HG03039 (cell line): ENCODE data around the gene LAMTOR2.
"Not testable (repeated sequence)": the region's sequence is repeated elsewhere in the genome, so short reads cannot be mapped to it uniquely, and the experiment has no call there.

Experiments used
- ATAC-seq: cut with Tn5 transposase; IDR thresholded peaks from one replicate; pipeline ENCODE4 v1.9.1; 2021; ENCODE audit warnings: mild to moderate bottlenecking, moderate library complexity; ENCODE audit not compliant: unreplicated experiment

LAMTOR2 gene

DNA sequence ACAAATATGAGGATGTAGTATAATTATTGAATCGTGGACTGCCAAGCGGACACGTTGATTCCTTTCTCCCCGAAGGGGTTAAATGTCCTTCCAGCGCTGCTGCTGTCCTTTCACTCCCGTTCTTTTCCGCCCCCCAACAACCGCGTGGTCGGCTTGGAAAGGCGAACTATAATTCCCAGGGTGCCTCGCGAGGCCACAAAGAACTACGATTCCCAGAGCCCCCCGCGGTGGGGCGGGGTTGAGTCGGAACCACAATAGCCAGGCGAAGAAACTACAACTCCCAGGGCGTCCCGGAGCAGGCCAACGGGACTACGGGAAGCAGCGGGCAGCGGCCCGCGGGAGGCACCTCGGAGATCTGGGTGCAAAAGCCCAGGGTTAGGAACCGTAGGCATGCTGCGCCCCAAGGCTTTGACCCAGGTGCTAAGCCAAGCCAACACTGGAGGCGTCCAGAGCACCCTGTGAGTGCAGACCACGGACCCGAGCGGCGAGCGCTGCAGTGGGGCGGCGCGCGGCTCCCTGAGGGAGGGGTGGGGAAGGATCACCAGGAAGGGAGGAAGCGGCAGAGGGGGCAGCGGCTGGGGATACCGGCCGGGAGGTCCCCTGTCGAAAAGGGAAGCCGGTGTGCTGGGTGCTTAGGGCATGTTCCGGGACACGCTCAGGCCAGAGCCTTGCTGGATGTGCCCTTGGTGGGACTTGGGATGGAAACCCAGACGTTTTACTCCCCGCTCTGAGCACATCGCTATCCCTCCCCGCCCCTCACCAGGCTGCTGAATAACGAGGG, at the start of gene LAMTOR2:
Gene LAMTOR2, plus strand, starts transcription at position 283 of the 781 bp plus-strand sequence. Its CDS starts 108 bp downstream, at position 391.
- ATAC-seq: peak; percentile 65

DNA sequence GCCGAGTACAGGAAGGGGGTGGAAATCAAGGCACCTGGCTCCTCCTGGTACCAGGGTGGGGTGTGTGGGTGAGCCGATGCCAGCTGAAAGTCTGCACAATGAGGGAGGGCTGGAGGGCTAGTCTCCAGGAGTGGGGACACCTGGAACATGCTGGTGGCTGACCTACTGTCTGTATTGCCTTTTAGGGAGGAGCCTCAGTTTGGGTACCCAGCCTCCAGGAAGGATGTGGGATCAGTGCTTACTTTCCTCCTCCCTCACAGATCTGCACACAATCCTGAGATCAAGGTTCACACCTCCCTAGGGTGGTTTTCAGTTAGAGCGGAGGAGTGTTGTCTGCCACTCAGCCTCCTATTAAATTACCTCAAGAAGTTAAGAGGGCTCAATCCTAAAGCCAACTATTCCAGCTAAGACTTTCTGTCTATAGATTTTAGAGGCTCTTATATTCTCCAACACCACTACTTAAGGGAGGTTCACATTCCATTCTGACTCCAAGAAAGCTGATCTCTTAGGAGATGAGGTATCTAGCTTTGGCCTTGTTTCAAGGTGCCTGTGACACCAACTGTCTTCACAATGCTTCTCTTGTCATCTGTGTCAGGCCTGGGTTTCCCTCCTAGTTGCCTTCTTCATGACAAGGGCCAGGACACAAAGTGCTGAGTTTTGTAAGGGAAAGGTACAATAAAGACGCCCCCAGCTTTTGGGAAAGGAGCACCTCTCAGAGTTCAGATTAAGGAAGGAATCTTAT, 49.6 kb upstream of the LAMTOR2 start:
- ATAC-seq: no peak

DNA sequence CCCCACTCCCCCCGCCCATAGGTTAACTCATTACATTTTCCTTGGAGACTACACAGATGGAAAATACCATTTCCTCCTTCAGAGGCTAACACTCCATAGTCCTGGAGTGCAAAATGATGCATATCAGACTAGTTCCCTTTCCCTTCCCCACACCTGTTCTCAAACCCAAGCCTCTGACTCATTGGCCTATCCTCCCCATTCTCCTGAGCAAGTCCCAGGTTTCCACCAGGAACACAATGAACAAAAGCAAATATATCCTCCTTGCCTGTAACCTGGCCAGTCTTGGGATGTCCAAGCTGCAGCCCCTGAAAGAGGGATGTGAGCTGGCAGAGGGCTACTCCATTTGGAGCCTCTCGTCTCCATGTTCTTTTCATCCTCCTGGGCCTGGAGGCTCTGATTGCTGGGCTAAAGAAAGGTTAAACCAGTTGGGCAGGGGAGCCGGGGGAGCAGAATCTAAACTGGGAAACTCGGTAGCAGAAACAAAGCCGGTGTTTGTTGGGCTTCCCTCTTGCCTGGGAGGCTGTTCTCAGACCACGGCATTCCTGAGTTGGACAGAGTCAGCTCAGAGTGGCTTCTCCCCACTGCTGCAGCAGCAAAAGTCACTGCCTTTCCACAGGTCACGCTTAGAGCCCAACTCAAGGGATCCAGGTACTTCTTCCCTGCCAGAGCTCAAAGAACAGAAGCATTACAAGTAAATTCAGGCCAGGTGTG, 47.8 kb upstream of the LAMTOR2 start:
- no peak for ATAC-seq

DNA sequence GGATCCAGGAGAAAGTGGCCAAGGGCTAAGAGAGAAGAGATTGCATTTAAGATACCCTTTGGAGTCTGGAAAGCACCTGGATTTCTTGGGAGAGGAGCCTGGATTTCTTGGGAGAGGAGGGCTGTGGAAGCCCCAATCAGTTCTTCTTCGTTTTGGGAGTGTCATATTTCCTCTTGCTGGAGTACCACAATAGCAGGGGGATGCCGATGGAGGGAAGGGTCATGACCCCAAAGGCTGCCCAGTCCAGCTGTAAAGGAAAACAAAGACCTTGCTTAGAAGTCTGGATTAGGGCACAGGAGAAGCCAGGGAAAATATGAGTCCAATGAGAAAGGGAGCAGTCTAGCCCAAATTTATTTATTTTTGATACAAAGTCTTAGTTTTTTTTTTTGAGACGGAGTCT, 45.2 kb upstream of the LAMTOR2 start:
- no peak for ATAC-seq

- ATAC-seq: no peak
Measured at GRCh38 chr1:156012051-156012817, 42.3 kb upstream of the LAMTOR2 start.

- ATAC-seq: no peak
Measured at GRCh38 chr1:156014829-156015228, 39.8 kb upstream of the LAMTOR2 start.

- no peak for ATAC-seq
Measured at GRCh38 chr1:156019946-156020292, 34.7 kb upstream of the LAMTOR2 start.

- peak; percentile 95 for ATAC-seq
Measured at GRCh38 chr1:156020293-156021092, 34.1 kb upstream of the LAMTOR2 start, which contains the start of gene SSR2. SSR2 (minus strand) TSS chr1:156020951; CDS start chr1:156020167, 784 bp downstream.

- ATAC-seq: no peak
Measured at GRCh38 chr1:156021093-156021428, 33.5 kb upstream of the LAMTOR2 start.

DNA sequence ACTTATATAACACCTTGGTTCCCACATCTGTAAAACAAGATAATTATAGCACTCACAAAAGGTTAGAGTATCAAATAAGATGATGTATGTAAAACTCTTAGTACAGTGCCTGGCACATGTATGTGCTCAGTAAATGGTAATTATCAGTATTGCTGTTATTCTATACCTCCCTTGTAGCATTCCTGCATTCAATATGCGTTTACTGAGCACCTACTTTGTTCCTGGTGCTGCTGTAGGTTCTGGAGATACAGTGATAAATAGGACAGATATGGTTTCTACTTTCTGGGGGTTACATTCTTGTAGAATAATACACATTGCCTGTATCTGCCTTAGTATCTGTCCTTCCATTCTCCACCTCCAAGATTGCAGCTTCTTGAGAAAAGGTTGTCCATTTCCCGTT, 32.6 kb upstream of the LAMTOR2 start:
- ATAC-seq: no peak

GRCh38 chr1:156024801-156025200, 29.8 kb upstream of the LAMTOR2 start:
- ATAC-seq: no peak

DNA sequence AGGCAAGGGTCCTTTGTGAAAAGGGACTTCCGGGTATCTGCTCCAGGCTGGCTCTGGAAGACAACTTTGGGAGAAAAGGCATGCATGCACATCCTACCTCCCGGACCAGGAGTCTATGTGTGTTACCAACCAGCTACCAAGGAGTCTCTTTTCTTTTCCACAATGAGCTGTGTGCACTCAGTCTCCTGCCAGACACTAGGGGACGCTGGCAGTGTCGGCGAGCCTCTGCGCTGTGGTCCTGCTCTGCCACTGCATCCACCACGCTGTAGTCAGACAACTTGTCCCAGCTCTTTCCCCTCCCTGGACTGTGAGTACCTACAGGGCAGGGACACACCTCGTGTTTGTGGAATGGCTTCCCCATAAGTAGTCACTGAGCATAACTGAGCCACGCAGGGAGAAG, 28.7 kb upstream of the LAMTOR2 start:
- ATAC-seq: no peak

DNA sequence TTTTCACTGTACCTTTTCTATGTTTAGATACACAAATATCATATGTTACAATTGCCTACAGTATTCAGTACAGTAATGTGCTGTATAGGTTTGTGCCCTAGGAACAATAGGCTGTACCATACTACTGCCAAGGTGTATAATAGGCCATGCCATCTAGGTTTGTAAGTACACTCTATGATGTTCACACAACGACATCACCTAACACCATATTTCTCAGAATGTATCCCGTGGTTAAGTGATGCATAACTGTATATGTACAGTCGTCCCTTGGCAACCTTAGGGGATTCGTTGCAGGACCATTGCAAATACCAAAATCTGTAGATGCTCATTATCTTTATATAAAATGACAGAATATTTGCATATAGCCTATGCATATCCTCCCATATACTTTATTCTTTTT, 28.0 kb upstream of the LAMTOR2 start:
- ATAC-seq: no peak

GRCh38 chr1:156033011-156033410, 21.6 kb upstream of the LAMTOR2 start:
- no peak for ATAC-seq

DNA sequence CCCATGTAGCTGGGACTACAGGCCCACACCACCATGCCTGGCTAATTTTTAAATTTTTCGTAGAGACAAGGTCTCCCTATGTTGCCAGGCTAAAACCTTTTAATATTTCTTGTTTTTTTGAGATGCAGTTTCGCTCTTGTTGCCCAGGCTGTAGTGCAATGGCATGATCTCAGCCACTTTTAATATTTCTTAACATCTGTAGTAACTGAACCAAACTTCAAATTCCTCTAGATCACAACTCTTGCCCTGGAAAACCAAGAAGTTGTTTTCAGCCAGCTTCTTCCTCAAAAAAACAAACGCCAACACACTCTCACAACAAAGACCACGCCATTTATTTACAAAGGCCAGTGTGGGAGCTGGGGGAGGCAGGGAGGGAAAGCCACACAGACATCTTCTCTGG, 19.6 kb upstream of the LAMTOR2 start:
- not testable (repeated sequence) for ATAC-seq

DNA sequence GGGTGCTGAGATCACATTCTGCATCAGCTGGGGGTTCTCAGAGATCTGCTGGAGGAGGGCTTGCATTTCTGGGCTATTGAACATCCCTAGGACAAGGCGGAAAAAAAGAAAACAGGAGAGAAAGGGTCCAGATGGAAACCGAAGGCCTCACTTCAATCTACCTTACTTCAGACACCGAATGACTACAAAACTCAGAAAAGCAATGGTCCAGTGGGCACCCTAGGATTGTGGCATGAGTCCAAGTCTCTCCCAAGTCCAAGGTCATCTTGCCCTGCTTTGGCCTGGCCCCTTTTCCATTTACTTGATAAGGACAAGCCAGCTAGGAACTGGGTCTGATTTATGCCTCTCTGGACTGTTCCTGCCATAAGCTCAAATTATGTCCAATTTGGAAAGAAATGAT, 11.8 kb upstream of the LAMTOR2 start:
- ATAC-seq: no peak

DNA sequence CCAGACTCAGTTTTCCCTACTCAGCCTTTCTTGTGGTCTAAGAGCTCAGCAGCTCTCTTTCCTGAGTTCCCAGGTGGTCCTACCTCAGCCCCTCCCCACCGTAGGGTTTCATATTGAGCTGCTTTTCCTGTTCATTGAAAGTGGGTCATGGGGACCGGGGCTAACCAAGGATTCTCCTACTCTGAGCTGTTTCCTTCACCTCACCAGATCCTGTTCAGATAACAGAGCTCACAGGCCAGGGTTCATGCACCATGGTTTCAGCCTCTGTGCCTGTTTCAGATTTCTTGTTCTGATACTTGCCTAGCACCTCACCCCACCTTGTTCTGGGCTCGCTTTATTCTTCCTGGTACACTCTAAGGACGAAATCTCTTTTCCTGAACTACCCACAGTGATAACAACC, 9.5 kb upstream of the LAMTOR2 start:
- no peak for ATAC-seq

GRCh38 chr1:156048663-156049258, 5.8 kb upstream of the LAMTOR2 start:
- ATAC-seq: no peak

- ATAC-seq: no peak
Measured at GRCh38 chr1:156050376-156050775, 4.2 kb upstream of the LAMTOR2 start.
